HG02571 (cell line): ENCODE results near the gene GM2A.
"Not testable (repeated sequence)": the region's sequence is repeated elsewhere in the genome, so short reads cannot be mapped to it uniquely, and the experiment has no call there.

Experiments
- ATAC-seq: cut with Tn5 transposase; IDR thresholded peaks from one replicate; pipeline ENCODE4 v1.9.1; 2021; ENCODE audit warnings: mild to moderate bottlenecking, moderate library complexity; ENCODE audit not compliant: unreplicated experiment

Gene GM2A

GRCh38 chr5:151251001-151251551, 1.9 kb upstream of the GM2A start:
- ATAC-seq, result no peak

- no peak for ATAC-seq
Observed at GRCh38 chr5:151251621-151252020, 1.4 kb upstream of the GM2A start.

- ATAC-seq, result no peak
Observed at GRCh38 chr5:151253605-151253950, 593 bp downstream of the GM2A start.

- no peak for ATAC-seq
Observed at GRCh38 chr5:151254556-151254955, 1.6 kb downstream of the GM2A start.

GRCh38 chr5:151254990-151255389, 2.0 kb downstream of the GM2A start:
- not testable (repeated sequence) for ATAC-seq

- peak; percentile 23 for ATAC-seq
Observed at GRCh38 chr5:151255621-151256286, 2.8 kb downstream of the GM2A start.

- ATAC-seq, result no peak
Observed at GRCh38 chr5:151257731-151258181, 4.8 kb downstream of the GM2A start.

GRCh38 chr5:151258201-151258611, 5.2 kb downstream of the GM2A start:
- ATAC-seq, result no peak

GRCh38 chr5:151258816-151259215, 5.8 kb downstream of the GM2A start:
- no peak for ATAC-seq

GRCh38 chr5:151259931-151260330, 6.9 kb downstream of the GM2A start:
- ATAC-seq, result no peak

- ATAC-seq, result no peak
Observed at GRCh38 chr5:151262532-151262931, 9.5 kb downstream of the GM2A start.

GRCh38 chr5:151264113-151264512, 11.1 kb downstream of the GM2A start:
- ATAC-seq, result peak; percentile 45

- ATAC-seq, result no peak
Observed at GRCh38 chr5:151267491-151268260, 14.7 kb downstream of the GM2A start.

GRCh38 chr5:151270599-151270998, 17.6 kb downstream of the GM2A start:
- peak; percentile 95 for ATAC-seq

GRCh38 chr5:151271336-151271735, 18.4 kb downstream of the GM2A start:
- ATAC-seq, result no peak

GRCh38 chr5:151274666-151275065, 21.7 kb downstream of the GM2A start:
- no peak for ATAC-seq

- no peak for ATAC-seq
Observed at GRCh38 chr5:151275803-151276202, 22.8 kb downstream of the GM2A start.

- ATAC-seq, result no peak
Observed at GRCh38 chr5:151278845-151279244, 25.9 kb downstream of the GM2A start.

- no peak for ATAC-seq
Observed at GRCh38 chr5:151280443-151280842, 27.5 kb downstream of the GM2A start.

- ATAC-seq, result no peak
Observed at GRCh38 chr5:151281001-151281639, 28.1 kb downstream of the GM2A start.

- no peak for ATAC-seq
Observed at GRCh38 chr5:151283120-151283825, 30.3 kb downstream of the GM2A start.
